HCT116 (cell line): ENCODE data around the gene CFAP97D2. TPM values are rescaled to one million over a fixed set of nuclear protein-coding genes. Genes with fewer than 3 reads are reported as not detected.

Source experiments
- ATAC-seq: fragments of 200-7000 bp; cut with Tn5 transposase; 2 replicates; pipeline ENCODE4 v1.9.1; 2020; ENCODE audit warnings: mild to moderate bottlenecking, moderate library complexity
- BruUV-seq: library from RNA; stranded (reverse); fragments of 400-500 nt; replicated peaks from 2 replicates; lab custom pipeline; 2021; lab: Mats Ljungman, UMichigan
- CTCF ChIA-PET: fragments of 300-600 bp; sonication (Branson Sonifier 250); formaldehyde crosslinking; loops from one replicate; lab custom pipeline; 2021; ENCODE audit warnings: antibody characterized with exemption; lab: Charles Lee
- POLR2A ChIA-PET: fragments of 300-600, 350-600 bp; sonication (Branson Sonifier 250); formaldehyde crosslinking; loops from one replicate; lab custom pipeline; 2021; ENCODE audit warnings: antibody characterized with exemption; lab: Charles Lee
- RAD21 ChIA-PET, 2 experiments: fragments of 300-600 bp; sonication (Branson Sonifier 250); formaldehyde crosslinking; loops; one replicate each; lab custom pipeline; 2023; ENCODE audit warnings: low total read pairs in 2 of 2; ENCODE audit not compliant: uncharacterized antibody in 2 of 2, unreplicated experiment in 2 of 2, low non-redundant PET in 1 of 2; lab: Charles Lee
- DNase-seq: peaks from one replicate; pipeline ENCODE4 v3.0.0-alpha.2; 2010; ENCODE audit warnings: low read depth, low spot score
- H2AFZ ChIP-seq: fragments of 200-600 bp; shearing (Covaris generic), sonication (generic); 2 replicates; pipeline ENCODE4 v1.6.1; 2017; ENCODE audit warnings: low read depth, mixed run types, mixed read lengths, antibody characterized with exemption, low read length; ENCODE audit not compliant: poor library complexity, severe bottlenecking
- H3K27ac ChIP-seq: 2 replicates; pipeline ENCODE4 v1.5.1; 2012; ENCODE audit warnings: low read depth, low read length
- H3K27me3 ChIP-seq: fragments of 200-600 bp; sonication (generic); 2 replicates; pipeline ENCODE4 v1.6.1; 2016; ENCODE audit warnings: mixed run types, low read length, mixed read lengths; ENCODE audit not compliant: insufficient read depth
- H3K36me3 ChIP-seq, 2 experiments: fragments of 200-500 bp in 1 of 2; fragments of 200-600 bp in 1 of 2; sonication (Bioruptor generic) in 1 of 2; sonication (generic) in 1 of 2; 2 replicates each; pipeline versions ENCODE4 v1.5.1 to v1.6.1; 2014 to 2016; ENCODE audit warnings: low read length in 2 of 2, inconsistent platforms in 1 of 2, mixed read lengths in 1 of 2, mixed run types in 1 of 2; ENCODE audit not compliant: insufficient read depth in 2 of 2, control insufficient read depth in 1 of 2
- H3K4me1 ChIP-seq, 2 experiments: fragments of 200-600 bp in 1 of 2; sonication (generic) in 1 of 2; 2 replicates each; pipeline versions ENCODE4 v1.5.1 to v1.6.1; 2012 to 2017; ENCODE audit warnings: low read length in 2 of 2, inconsistent platforms in 1 of 2, mild to moderate bottlenecking in 1 of 2, mixed read lengths in 1 of 2, mixed run types in 1 of 2, moderate library complexity in 1 of 2; ENCODE audit not compliant: insufficient read depth in 2 of 2, control insufficient read depth in 1 of 2
- H3K4me2 ChIP-seq: fragments of 200-600 bp; sonication (generic); 2 replicates; pipeline ENCODE4 v1.6.1; 2017; ENCODE audit warnings: mixed run types, low read length, mixed read lengths
- H3K4me3 ChIP-seq, 2 experiments: fragments of 200-600 bp in 1 of 2; sonication (generic) in 1 of 2; replicated peaks in 1 of 2; 2 replicates each; pipeline ENCODE4 v1.5.1; 2011 to 2016; ENCODE audit warnings: low read length in 2 of 2, control low read depth in 1 of 2, low read depth in 1 of 2, mild to moderate bottlenecking in 1 of 2, mixed read lengths in 1 of 2, mixed run types in 1 of 2
- H3K79me2 ChIP-seq: fragments of 200-600 bp; sonication (generic); 2 replicates; pipeline ENCODE4 v1.6.1; 2017; ENCODE audit warnings: mild to moderate bottlenecking, mixed run types, low read length, moderate library complexity, mixed read lengths; ENCODE audit not compliant: insufficient read depth
- H3K9ac ChIP-seq: fragments of 200-600 bp; sonication (generic); 2 replicates; pipeline ENCODE4 v1.6.1; 2016; ENCODE audit warnings: low read length, mixed read lengths
- H3K9me2 ChIP-seq: fragments of 200-600 bp; sonication (generic), shearing (Covaris generic); 2 replicates; pipeline ENCODE4 v1.6.1; 2017; ENCODE audit warnings: mixed run types, mild to moderate bottlenecking, moderate library complexity; ENCODE audit not compliant: insufficient read depth
- H3K9me3 ChIP-seq, 2 experiments: fragments of 200-500 bp in 1 of 2; fragments of 200-600 bp in 1 of 2; sonication (Bioruptor generic) in 1 of 2; sonication (generic) in 1 of 2; 2 replicates each; pipeline ENCODE4 v1.6.1; 2014 to 2017; ENCODE audit warnings: low read length in 2 of 2, mixed read lengths in 2 of 2, inconsistent platforms in 1 of 2, low read depth in 1 of 2, mild to moderate bottlenecking in 1 of 2, mixed run types in 1 of 2, moderate library complexity in 1 of 2; ENCODE audit not compliant: control insufficient read depth in 1 of 2, insufficient read depth in 1 of 2
- H4K20me1 ChIP-seq: fragments of 200-600 bp; sonication (generic), shearing (Covaris generic); 2 replicates; pipeline ENCODE4 v1.6.1; 2017; ENCODE audit warnings: mixed run types, mild to moderate bottlenecking, moderate library complexity; ENCODE audit not compliant: insufficient read depth
- ATF3 ChIP-seq: IDR thresholded peaks from 2 replicates; pipeline ENCODE4 v1.6.1; 2012
- CBX3 ChIP-seq: IDR thresholded peaks from 2 replicates; pipeline ENCODE4 v1.6.1; 2012; ENCODE audit warnings: low read depth
- CEBPB ChIP-seq: IDR thresholded peaks from 2 replicates; pipeline ENCODE4 v1.6.1; 2012; ENCODE audit warnings: low read depth
- CTCF ChIP-seq, 3 experiments: fragments of 200-600 bp in 1 of 3; sonication (generic) in 1 of 3; IDR thresholded peaks in 2 of 3; conservative IDR thresholded peaks in 1 of 3; 2 replicates each; pipeline ENCODE4 v1.5.1; 2012 to 2017; ENCODE audit warnings: low read depth in 2 of 3, low read length in 2 of 3, antibody characterized with exemption in 1 of 3, borderline replicate concordance in 1 of 3, control low read depth in 1 of 3, mild to moderate bottlenecking in 1 of 3, mixed read lengths in 1 of 3, mixed run types in 1 of 3, moderate library complexity in 1 of 3; ENCODE audit not compliant: insufficient read depth in 1 of 3
- EGR1 ChIP-seq: IDR thresholded peaks from 2 replicates; pipeline ENCODE4 v1.6.1; 2012; ENCODE audit warnings: low read depth
- ELF1 ChIP-seq: IDR thresholded peaks from 2 replicates; pipeline ENCODE4 v1.6.1; 2012; ENCODE audit warnings: low read depth, borderline replicate concordance
- EZH2 ChIP-seq: fragments of 200-600 bp; sonication (generic); IDR thresholded peaks from 2 replicates; pipeline ENCODE4 v1.6.1; 2017; ENCODE audit warnings: antibody characterized with exemption, mixed run types
- EZH2phosphoT487 ChIP-seq: fragments of 200-600 bp; IDR thresholded peaks from 2 replicates; pipeline ENCODE4 v1.6.1; 2018; ENCODE audit warnings: antibody characterized with exemption, borderline replicate concordance
- JUND ChIP-seq: IDR thresholded peaks from 2 replicates; pipeline ENCODE4 v1.6.1; 2012
- MAX ChIP-seq: IDR thresholded peaks from 2 replicates; pipeline ENCODE4 v1.6.1; 2012
- POLR2A ChIP-seq: IDR thresholded peaks from 2 replicates; pipeline ENCODE4 v1.7.0; 2011; ENCODE audit warnings: borderline replicate concordance; ENCODE audit not compliant: insufficient read depth, insufficient read length; ENCODE audit errors: extremely low read depth
- POLR2AphosphoS5 ChIP-seq: IDR thresholded peaks from 2 replicates; pipeline ENCODE4 v1.6.1; 2011; ENCODE audit warnings: mild to moderate bottlenecking, low read depth, low read length, moderate library complexity
- RAD21 ChIP-seq: IDR thresholded peaks from 2 replicates; pipeline ENCODE4 v1.6.1; 2012; ENCODE audit warnings: low read depth, mild to moderate bottlenecking
- REST ChIP-seq: IDR thresholded peaks from 2 replicates; pipeline ENCODE4 v1.6.1; 2012; ENCODE audit warnings: low read depth
- SIN3A ChIP-seq: IDR thresholded peaks from 2 replicates; pipeline ENCODE4 v1.6.1; 2012; ENCODE audit warnings: low read depth
- TCF7L2 ChIP-seq: IDR thresholded peaks from 2 replicates; pipeline ENCODE4 v1.7.0; 2011; ENCODE audit warnings: borderline replicate concordance, inconsistent platforms; ENCODE audit not compliant: insufficient read depth, insufficient read length; ENCODE audit errors: extremely low read depth
- YY1 ChIP-seq: IDR thresholded peaks from 2 replicates; pipeline ENCODE4 v1.6.1; 2011; ENCODE audit warnings: low read length, low read depth, moderate library complexity, mild to moderate bottlenecking; ENCODE audit not compliant: insufficient replicate concordance; ENCODE audit errors: extremely low read depth
- ZBTB33 ChIP-seq: IDR thresholded peaks from 2 replicates; pipeline ENCODE4 v1.6.1; 2011; ENCODE audit warnings: mild to moderate bottlenecking, low read length, moderate library complexity; ENCODE audit not compliant: insufficient replicate concordance; ENCODE audit errors: extremely low read depth
- ZFX ChIP-seq: fragments of 450-650 bp; IDR thresholded peaks from 2 replicates; pipeline ENCODE4 v1.6.1; 2017
- ZNF274 ChIP-seq: fragments of 200-500 bp; sonication (Bioruptor generic); IDR thresholded peaks from 2 replicates; pipeline ENCODE4 v1.6.1; 2014; ENCODE audit warnings: mild to moderate bottlenecking, low read depth, low read length, inconsistent platforms
- intact Hi-C: fragments of 100-400 bp; cut with micrococcal nuclease; formaldehyde crosslinking; loops from 2 replicates; pipeline ENCODE4 v1.10.0; 2022
- total RNA-seq: library from RNA; stranded (reverse); gene quantifications from one replicate; pipeline ENCODE4 v1.2.1, GENCODE V29; 2021; ENCODE audit not compliant: unreplicated experiment

Gene CFAP97D2
- total RNA-seq, 1 experiment from 2014 or later, result not detected

GRCh38 chr13:114230575-114230974 lies 51.5 kb downstream of the CFAP97D2 start:
- Histone ChIP-seq H3K4me1 (peaks cover 0 to 20% of the 10 kb centered on the region in 2 experiments; a peak in 3 of 4 replicates), H2AFZ (no peak overlapping the region), H3K9ac (no peak overlapping the region), H3K4me2 (no peak overlapping the region), H3K27ac (no peak overlapping the region), H3K4me3 (no peak overlapping the region), H3K27me3 (no peaks in the 10 kb centered on the region), H3K36me3 (no peaks in the 10 kb centered on the region), H3K9me3 (no peaks in the 10 kb centered on the region; a peak in 1 of 4 replicates), H4K20me1 (no peaks in the 10 kb centered on the region), H3K79me2 (peaks cover 7% of the 10 kb centered on the region), H3K9me2 (no peaks in the 10 kb centered on the region)
- BruUV-seq, result no TSS peak
- ATAC-seq (no peak), DNase-seq (no peak)
- ChIA-PET POLR2A (no interaction called here), CTCF (no interaction called here), RAD21 (no interaction called here)
- TF ChIP-seq POLR2AphosphoS5 (no peak), CTCF (IDR thresholded peaks at IDR 0.05 in 2 of 3, conservative IDR thresholded peaks at IDR 0.05 in 1 of 3; ENCODE audit: borderline replicate concordance in 1 of 3, insufficient read depth in 1 of 3, low read depth in 2 of 3, low read length in 2 of 3) (no peak), SIN3A (no peak), EGR1 (no peak), RAD21 (no peak), JUND (no peak), ATF3 (no peak), REST (no peak), EZH2phosphoT487 (no peak), MAX (no peak), CEBPB (no peak), ZFX (no peak), CBX3 (no peak), ZNF274 (no peak), ZBTB33 (no peak), YY1 (no peak), ELF1 (no peak), POLR2A (no peak), TCF7L2 (no peak), EZH2 (no peak)
- intact Hi-C loops, result no loop called here
